Measurements from ENCODE around the gene PDXK. TPM values are rescaled to one million over a fixed set of nuclear protein-coding genes. Genes with fewer than 3 reads are reported as not detected.
A peak's percentile ranks its signal among the peaks of the same experiment; 100 is the strongest.

The PDXK gene
- total and polyA plus RNA-seq, 2 donors (not counting 3 experiments of a cell fraction or from before 2014, with no cell fraction given) = 44.2 to 59.1 TPM

GRCh38 chr21:43767984-43768867, 49.3 kb downstream of the PDXK start:
- Histone ChIP-seq H3K4me2 (ENCODE audit: insufficient read depth, low read length) (no peak overlapping the region), H3K27me3 (ENCODE audit: control insufficient read depth in 2 of 2, insufficient read depth in 2 of 2, low read length in 2 of 2) (no peaks in the 10 kb centered on the region), H3K36me3 (ENCODE audit: control insufficient read depth in 2 of 2, extremely low read depth in 1 of 2, insufficient read depth in 2 of 2, low read length in 2 of 2) (peaks cover 0 to 3% of the 10 kb centered on the region in 2 experiments), H4K20me1 (replicated peaks; ENCODE audit: control insufficient read depth, extremely low read depth, insufficient read depth, low read length) (no peaks in the 10 kb centered on the region), H3K27ac (ENCODE audit: insufficient read depth, low read depth, low read length) (peak overlapping the region; percentile 38), H3K9ac (replicated peaks; ENCODE audit: extremely low read depth, insufficient read depth, low read length) (peak overlapping the region; percentile 34), H3K4me3 (replicated peaks in 1 of 3; ENCODE audit: insufficient read depth in 1 of 3, low read depth in 1 of 3, low read length in 3 of 3) (no peak overlapping the region), H3K9me3 (replicated peaks; ENCODE audit: control insufficient read depth, insufficient read depth, low read length) (no peaks in the 10 kb centered on the region), H2AFZ (ENCODE audit: low read depth, low read length) (peak overlapping the region; percentile 77), H3K9me1 (replicated peaks; ENCODE audit: control insufficient read depth, extremely low read depth, insufficient read depth, low read length) (no peaks in the 10 kb centered on the region), H3K79me2 (ENCODE audit: control insufficient read depth, insufficient read depth, low read length) (no peaks in the 10 kb centered on the region), H3K4me1 (ENCODE audit: control insufficient read depth, extremely low read depth, insufficient read depth, low read length) (peaks cover 7% of the 10 kb centered on the region)
- BruUV-seq (replicated peaks) = TSS peak; percentile 5
- FAIRE-seq (peak; percentile 57), DNase-seq (ENCODE audit: low read depth, low spot score) (peak; percentile 32)
- POLR2A ChIA-PET = no interaction called here
- CTCF ChIA-PET = interaction anchor here (0.9 kb wide), 1 partner anchor 22 kb away, joined by 3 read pairs; no protein-coding TSS in a partner anchor
- TF ChIP-seq POLR2AphosphoS5 (IDR thresholded peaks at IDR 0.05; ENCODE audit: insufficient read depth, low read depth, low read length) (no peak), POLR2A (IDR thresholded peaks at IDR 0.05; ENCODE audit: low read depth, low read length) (no peak), FOS (IDR thresholded peaks at IDR 0.05; ENCODE audit: borderline replicate concordance, insufficient read depth, low read length) (no peak), GATA2 (IDR thresholded peaks at IDR 0.05; ENCODE audit: insufficient read depth, insufficient read length, low read depth, low read length) (no peak), MAX (IDR thresholded peaks at IDR 0.05; ENCODE audit: insufficient read depth, insufficient read length) (no peak), MYC (IDR thresholded peaks at IDR 0.05; ENCODE audit: low read depth, low read length) (no peak), EZH2 (IDR thresholded peaks at IDR 0.05; ENCODE audit: borderline replicate concordance, low read depth, low read length, severe bottlenecking) (no peak), JUN (IDR thresholded peaks at IDR 0.05; ENCODE audit: borderline replicate concordance, insufficient read depth, insufficient read length, low read depth) (no peak)
- TF ChIP-seq, protein P1, sequence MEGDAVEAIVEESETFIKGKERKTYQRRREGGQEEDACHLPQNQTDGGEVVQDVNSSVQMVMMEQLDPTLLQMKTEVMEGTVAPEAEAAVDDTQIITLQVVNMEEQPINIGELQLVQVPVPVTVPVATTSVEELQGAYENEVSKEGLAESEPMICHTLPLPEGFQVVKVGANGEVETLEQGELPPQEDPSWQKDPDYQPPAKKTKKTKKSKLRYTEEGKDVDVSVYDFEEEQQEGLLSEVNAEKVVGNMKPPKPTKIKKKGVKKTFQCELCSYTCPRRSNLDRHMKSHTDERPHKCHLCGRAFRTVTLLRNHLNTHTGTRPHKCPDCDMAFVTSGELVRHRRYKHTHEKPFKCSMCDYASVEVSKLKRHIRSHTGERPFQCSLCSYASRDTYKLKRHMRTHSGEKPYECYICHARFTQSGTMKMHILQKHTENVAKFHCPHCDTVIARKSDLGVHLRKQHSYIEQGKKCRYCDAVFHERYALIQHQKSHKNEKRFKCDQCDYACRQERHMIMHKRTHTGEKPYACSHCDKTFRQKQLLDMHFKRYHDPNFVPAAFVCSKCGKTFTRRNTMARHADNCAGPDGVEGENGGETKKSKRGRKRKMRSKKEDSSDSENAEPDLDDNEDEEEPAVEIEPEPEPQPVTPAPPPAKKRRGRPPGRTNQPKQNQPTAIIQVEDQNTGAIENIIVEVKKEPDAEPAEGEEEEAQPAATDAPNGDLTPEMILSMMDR (IDR thresholded peaks at IDR 0.05; ENCODE audit: extremely low read depth in 1 of 2, insufficient read depth in 1 of 2, low read depth in 1 of 2, low read length in 2 of 2) = no peak
- intact Hi-C loops (cut with micrococcal nuclease) (no loop called here), dilution Hi-C loops (cut with MboI; ENCODE audit: extremely low pct_ligation_motif_present, low sequenced_read_pairs) (no loop called here)

Measured in endothelial cell of umbilical vein (primary cell).